Activated CD4-positive, CD25-positive, alpha-beta regulatory T cell treated with anti-CD3 and anti-CD28 coated beads, Interleukin-2, amount 50 U/mL, for 72 hours (primary cell): ENCODE measurements around the gene LYPD5.

Experiments used
- DNase-seq: peaks from one replicate; pipeline ENCODE4 v3.0.0; 2021

The LYPD5 gene

DNA sequence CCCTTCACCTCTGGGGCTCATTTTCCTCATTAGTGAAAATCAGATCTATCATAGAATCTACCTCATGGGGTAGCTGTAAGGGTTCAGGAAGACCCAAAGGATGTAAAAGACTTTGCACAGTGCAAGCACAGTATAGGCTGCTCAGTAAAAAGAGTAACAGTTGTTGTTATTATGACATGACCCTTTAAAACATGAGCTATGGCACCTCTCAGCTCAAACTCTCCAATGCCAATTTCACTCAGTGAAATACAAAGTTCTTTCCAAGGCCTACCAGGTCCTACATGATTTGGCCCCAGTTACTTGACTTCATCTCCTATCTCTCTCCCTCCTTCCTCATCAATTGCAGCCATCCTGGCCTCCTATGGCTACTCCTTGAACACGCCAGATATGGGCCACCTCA, 52.3 kb downstream of the LYPD5 start:
- DNase-seq, result no peak

DNA sequence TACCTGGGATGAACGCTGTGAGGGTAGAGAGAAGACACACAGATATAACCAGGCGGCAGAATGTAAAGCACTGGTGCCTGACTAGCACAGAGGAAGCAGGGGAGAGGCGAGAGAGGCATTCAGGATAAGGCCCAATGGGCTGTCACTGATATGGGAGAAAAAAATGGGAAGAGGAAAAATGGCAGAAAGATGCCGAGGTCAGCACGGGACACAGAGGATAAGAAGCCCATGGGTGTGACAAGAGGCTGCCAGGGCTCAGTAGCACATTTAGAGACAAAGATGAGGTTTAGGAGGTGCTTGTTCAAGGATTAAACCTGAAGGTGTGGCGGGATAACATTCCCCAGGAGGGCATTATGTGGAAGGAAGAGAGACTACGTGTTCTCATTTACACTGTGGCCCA, 53.1 kb downstream of the LYPD5 start:
- no peak for DNase-seq

DNA sequence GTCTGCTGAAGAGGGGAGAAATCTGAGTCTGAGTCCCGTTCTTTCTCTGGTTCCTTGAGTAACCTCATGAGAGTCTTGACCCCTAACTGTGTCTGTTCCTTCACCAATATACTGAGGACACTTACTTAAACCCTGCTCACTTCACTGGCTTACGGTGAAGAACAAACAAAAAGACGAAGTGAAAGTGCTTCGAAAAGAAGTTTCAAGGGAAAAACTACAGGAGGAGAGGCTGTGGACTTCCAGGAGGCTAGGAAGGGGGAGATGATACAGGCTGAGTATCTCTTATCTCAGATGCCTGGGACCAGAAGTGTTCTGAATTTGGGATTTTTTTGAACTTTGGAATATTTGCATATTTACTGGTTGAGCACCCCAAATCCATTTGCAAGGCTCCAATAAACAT, 53.6 kb downstream of the LYPD5 start:
- no peak for DNase-seq

- DNase-seq, result no peak
These were observed 54.0 kb downstream of the LYPD5 start for GRCh38 chr19:43748205-43748594.

GRCh38 chr19:43747557-43748204, 54.6 kb downstream of the LYPD5 start:
- no peak for DNase-seq
